ENCODE data around the gene FAT1.

FAT1 gene

DNA sequence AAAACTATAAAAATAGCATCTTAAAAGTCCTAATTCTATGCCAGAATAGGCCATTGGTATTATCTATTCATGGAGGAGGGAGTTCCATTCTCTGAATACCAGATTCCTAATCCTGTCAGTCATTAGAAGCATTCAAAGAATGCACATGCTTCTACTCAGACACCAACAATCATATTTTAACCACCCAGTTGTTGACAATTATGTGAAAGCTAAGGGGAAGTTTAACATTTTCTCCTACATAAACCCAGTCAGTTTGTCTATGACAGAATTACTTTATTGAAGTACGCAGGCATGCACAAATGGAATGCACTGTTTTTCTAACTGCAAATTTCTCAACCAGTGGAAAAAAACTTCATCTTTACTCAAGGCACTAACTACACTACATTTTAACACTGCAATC is 98.7 kb downstream of the FAT1 start:
- H3K36me3 ChIP-seq (ENCODE audit: insufficient read depth, low read length), result peaks cover 48% of the 10 kb centered on the region
- H3K4me1 ChIP-seq (ENCODE audit: control insufficient read depth, insufficient read depth, low read length), result peaks cover 41% of the 10 kb centered on the region
- H3K9me3 ChIP-seq (replicated peaks; ENCODE audit: low read length), result no peaks in the 10 kb centered on the region
- H3K27me3 ChIP-seq (ENCODE audit: control insufficient read depth, insufficient read depth, low read length), result no peaks in the 10 kb centered on the region
- no peak overlapping the region for H3K4me3 ChIP-seq (ENCODE audit: low read length)
- peak overlapping the region; percentile 64 for H3K9ac ChIP-seq (ENCODE audit: low read depth, low read length)
- H3K4me2 ChIP-seq (ENCODE audit: low read length), result peak overlapping the region; percentile 43

DNA sequence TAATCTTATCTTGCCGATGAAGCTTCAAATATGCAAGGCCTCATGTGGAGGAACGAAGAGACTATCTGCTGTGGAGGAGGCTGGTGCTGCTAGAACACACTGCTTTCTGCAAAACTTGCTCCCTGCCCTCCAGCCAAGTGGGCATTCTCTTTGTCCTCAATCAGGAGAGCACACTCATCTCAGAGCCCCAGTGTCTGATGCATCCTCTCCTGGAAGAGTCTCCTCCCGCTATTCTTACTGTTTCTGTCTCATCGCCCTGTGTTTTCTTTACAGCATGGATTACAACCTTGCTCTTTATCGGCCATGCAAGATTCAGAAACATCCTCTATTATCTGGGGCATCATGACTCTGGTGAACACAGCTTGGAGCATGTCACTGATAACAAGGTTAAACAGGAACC is 100.1 kb downstream of the FAT1 start:
- Histone ChIP-seq H3K9ac (ENCODE audit: low read depth, low read length) (no peak overlapping the region), H3K4me2 (ENCODE audit: low read length) (no peak overlapping the region), H3K4me3 (ENCODE audit: low read length) (no peak overlapping the region), H3K27me3 (ENCODE audit: control insufficient read depth, insufficient read depth, low read length) (no peaks in the 10 kb centered on the region), H3K4me1 (ENCODE audit: control insufficient read depth, insufficient read depth, low read length) (peaks cover 41% of the 10 kb centered on the region), H3K9me3 (replicated peaks; ENCODE audit: low read length) (no peaks in the 10 kb centered on the region), H3K36me3 (ENCODE audit: insufficient read depth, low read length) (peaks cover 59% of the 10 kb centered on the region)

DNA sequence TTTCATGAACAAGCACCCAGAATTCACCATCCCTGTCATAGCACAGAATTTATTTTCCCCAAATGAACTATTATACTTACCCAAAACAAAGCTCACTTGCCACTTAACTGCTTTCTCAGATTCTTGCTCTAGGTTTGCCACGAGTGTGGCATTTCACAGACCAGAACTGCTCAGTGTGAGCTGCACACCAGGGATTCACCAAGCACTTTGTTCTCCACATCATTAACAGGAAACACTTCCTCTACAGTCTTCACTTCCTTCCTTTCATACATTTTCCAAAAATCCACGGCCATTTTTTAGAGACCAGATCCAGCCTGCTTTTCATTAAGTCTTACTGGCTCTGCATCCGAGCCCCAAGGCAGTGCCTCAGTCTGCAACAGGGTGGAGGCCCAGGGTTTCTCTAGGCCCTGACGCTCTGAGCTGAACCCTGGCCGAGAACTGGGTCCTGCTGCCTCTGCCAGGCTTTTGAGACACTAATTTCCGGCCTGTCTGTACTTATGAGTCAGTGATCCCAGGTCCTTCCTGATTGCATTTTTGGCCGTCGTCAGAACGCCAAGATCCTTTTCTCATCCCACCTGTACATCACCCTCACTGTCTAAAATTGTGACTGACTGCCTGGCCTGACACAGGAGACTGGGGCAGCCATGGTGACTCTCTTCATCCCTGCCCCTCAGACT is 100.7 kb downstream of the FAT1 start:
- Histone ChIP-seq H3K9ac (ENCODE audit: low read depth, low read length) (peak overlapping the region; percentile 50), H3K36me3 (ENCODE audit: insufficient read depth, low read length) (peaks cover 59% of the 10 kb centered on the region), H3K27me3 (ENCODE audit: control insufficient read depth, insufficient read depth, low read length) (no peaks in the 10 kb centered on the region), H3K4me2 (ENCODE audit: low read length) (peak overlapping the region; percentile 29), H3K4me1 (ENCODE audit: control insufficient read depth, insufficient read depth, low read length) (peaks cover 41% of the 10 kb centered on the region), H3K4me3 (ENCODE audit: low read length) (no peak overlapping the region), H3K9me3 (replicated peaks; ENCODE audit: low read length) (no peaks in the 10 kb centered on the region)

DNA sequence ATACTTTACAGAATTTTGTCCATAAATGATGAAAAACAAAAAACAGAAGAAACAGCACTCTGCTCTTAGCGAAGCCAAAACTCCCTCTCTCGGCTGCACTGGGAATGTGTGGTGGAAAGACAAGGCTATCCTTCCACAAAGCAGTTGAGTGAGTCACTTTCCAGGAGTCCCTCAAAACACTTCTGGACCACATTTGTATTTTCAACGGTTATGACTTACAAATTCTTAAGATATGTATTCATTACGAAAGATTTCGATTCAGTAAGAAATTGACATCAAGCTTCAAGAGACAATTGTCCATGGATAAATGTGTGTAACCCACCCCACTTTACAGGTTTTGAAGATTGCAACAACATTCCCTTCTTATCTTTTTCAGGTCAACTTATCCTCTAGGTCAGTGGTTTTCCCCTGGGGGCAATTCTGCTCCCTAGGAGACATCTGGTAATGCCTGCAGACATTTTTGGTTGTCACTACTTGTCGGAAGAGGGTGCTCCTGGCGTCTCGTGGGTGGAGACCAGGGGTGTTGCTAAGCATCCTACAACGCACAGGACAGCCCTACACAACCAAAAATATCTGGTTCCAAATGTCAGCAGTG is 101.6 kb downstream of the FAT1 start:
- Histone ChIP-seq H3K27me3 (ENCODE audit: control insufficient read depth, insufficient read depth, low read length) (no peaks in the 10 kb centered on the region), H3K4me1 (ENCODE audit: control insufficient read depth, insufficient read depth, low read length) (peaks cover 41% of the 10 kb centered on the region), H3K4me2 (ENCODE audit: low read length) (peak overlapping the region; percentile 29), H3K36me3 (ENCODE audit: insufficient read depth, low read length) (peaks cover 56% of the 10 kb centered on the region), H3K9ac (ENCODE audit: low read depth, low read length) (peak overlapping the region; percentile 50), H3K4me3 (ENCODE audit: low read length) (peak overlapping the region; percentile 11), H3K9me3 (replicated peaks; ENCODE audit: low read length) (no peaks in the 10 kb centered on the region)

DNA sequence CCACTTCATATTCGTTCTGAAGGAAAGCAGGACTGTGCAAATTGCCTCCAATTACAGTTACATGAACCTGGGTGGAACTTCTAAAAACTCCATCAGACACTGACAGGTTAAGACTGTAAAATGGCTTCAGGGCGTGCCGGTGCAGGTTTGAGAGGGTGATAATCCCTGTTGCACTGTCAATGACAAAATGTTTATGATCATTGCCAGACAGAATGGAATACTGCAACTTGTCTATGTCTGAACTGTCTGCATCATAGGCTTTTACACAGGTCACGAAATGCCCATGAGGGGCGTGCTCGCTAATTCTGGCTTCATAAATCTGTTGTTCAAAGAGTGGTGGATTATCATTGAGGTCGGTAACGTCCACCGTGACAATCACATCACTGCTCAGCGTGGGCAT is 104.6 kb downstream of the FAT1 start:
- H3K27me3 ChIP-seq (ENCODE audit: control insufficient read depth, insufficient read depth, low read length), result no peaks in the 10 kb centered on the region
- H3K4me3 ChIP-seq (ENCODE audit: low read length), result no peak overlapping the region
- peaks cover 26% of the 10 kb centered on the region for H3K4me1 ChIP-seq (ENCODE audit: control insufficient read depth, insufficient read depth, low read length)
- peaks cover 76% of the 10 kb centered on the region for H3K36me3 ChIP-seq (ENCODE audit: insufficient read depth, low read length)
- no peaks in the 10 kb centered on the region for H3K9me3 ChIP-seq (replicated peaks; ENCODE audit: low read length)
- H3K4me2 ChIP-seq (ENCODE audit: low read length), result no peak overlapping the region
- no peak overlapping the region for H3K9ac ChIP-seq (ENCODE audit: low read depth, low read length)

DNA sequence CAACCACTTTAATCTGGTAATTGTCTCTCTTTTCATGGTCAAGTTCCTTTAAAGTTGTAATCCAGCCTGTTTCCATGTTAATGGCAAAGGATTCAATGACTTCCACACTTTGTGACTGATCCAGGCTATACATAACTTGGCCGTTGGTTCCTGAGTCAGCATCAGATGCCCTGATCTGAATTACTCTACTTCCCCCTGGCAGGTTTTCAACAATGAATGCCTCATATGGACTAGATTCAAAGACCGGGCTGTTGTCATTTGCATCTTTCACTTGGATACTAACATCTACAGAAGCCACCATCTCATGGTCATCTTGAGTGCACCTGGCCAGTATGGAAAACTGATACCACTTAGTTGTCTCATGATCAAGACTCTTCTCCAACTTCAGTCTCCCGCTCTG is 105.7 kb downstream of the FAT1 start:
- H3K27me3 ChIP-seq (ENCODE audit: control insufficient read depth, insufficient read depth, low read length), result no peaks in the 10 kb centered on the region
- H3K4me3 ChIP-seq (ENCODE audit: low read length), result no peak overlapping the region
- H3K9ac ChIP-seq (ENCODE audit: low read depth, low read length), result no peak overlapping the region
- peaks cover 77% of the 10 kb centered on the region for H3K36me3 ChIP-seq (ENCODE audit: insufficient read depth, low read length)
- H3K4me2 ChIP-seq (ENCODE audit: low read length), result no peak overlapping the region
- H3K9me3 ChIP-seq (replicated peaks; ENCODE audit: low read length), result no peaks in the 10 kb centered on the region
- peaks cover 14% of the 10 kb centered on the region for H3K4me1 ChIP-seq (ENCODE audit: control insufficient read depth, insufficient read depth, low read length)

DNA sequence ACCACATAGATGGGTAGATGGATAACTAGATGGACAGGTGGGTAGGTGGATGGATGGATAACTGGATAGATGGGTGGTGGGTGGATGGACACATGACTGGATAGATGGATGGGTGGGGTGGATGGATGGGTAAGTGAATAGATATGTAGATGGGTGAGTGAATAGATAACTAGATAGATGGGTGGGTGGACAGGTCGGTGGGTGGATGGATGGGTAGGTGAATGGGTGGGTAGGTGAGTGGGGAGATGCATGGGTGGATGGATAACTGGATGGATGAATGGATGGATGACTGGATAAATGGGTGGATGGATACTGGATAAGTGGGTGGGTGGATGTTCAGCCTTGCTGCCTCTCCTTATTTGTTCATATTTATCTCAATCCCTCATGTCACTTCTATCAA is 116.2 kb downstream of the FAT1 start:
- Histone ChIP-seq H3K9ac (ENCODE audit: low read depth, low read length) (no peak overlapping the region), H3K9me3 (replicated peaks; ENCODE audit: low read length) (no peaks in the 10 kb centered on the region), H3K4me1 (ENCODE audit: control insufficient read depth, insufficient read depth, low read length) (peaks cover 12% of the 10 kb centered on the region), H3K4me3 (ENCODE audit: low read length) (no peak overlapping the region), H3K4me2 (ENCODE audit: low read length) (no peak overlapping the region), H3K27me3 (ENCODE audit: control insufficient read depth, insufficient read depth, low read length) (no peaks in the 10 kb centered on the region), H3K36me3 (ENCODE audit: insufficient read depth, low read length) (peaks cover 77% of the 10 kb centered on the region)

DNA sequence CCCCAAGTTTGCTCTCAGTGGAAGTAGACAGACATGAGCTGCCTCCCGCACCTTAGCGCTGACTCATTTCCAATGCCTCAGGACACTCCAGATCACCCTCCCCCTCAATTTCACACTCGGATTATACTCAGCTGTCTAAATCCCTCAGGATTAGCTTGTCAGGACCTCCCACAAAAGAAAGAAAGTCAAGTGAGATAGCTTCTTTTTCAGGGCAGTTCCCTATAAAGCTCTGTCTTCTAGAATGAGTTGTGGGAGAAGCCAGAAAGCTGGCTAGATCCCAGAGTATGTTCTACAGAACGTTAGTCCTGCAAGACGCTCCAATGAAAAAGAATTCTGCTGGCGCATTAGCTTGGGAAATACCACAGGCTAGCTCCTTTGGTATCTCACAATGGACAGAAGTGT is 117.1 kb downstream of the FAT1 start:
- Histone ChIP-seq H3K36me3 (ENCODE audit: insufficient read depth, low read length) (peaks cover 81% of the 10 kb centered on the region), H3K4me2 (ENCODE audit: low read length) (no peak overlapping the region), H3K27me3 (ENCODE audit: control insufficient read depth, insufficient read depth, low read length) (no peaks in the 10 kb centered on the region), H3K4me3 (ENCODE audit: low read length) (no peak overlapping the region), H3K9ac (ENCODE audit: low read depth, low read length) (no peak overlapping the region), H3K9me3 (replicated peaks; ENCODE audit: low read length) (no peaks in the 10 kb centered on the region), H3K4me1 (ENCODE audit: control insufficient read depth, insufficient read depth, low read length) (peaks cover 12% of the 10 kb centered on the region)

DNA sequence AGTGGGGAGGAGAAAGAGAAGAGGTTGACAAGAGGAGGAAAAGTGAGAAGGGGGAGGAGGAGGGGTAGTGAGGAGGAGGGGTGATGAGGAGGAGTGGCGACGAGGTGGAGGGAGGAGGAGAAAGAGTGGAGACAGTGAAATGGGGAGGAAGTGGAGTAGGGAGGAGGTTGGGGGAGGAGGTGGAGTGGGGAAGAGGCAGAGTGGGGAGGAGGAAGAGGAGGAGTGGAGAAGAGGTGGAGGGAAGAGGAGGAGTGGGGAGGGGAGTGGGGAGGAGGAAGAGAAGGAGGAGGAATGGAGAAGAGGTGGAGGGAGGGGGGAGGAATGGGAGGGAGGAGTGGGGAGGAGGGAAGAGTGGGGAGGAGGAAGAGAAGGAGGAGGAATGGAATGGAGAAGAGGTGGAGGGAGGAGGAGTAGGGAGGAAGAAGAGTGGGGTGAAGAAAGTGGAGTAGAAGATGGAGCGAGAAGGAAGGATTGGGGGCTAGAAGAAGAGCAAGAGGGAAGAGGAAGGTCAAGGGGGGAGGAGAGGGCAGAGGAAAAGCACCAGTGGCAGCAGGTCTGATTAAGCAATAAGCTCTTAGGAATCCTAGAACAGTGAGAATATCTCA is 118.3 kb downstream of the FAT1 start:
- no peak overlapping the region for H3K4me2 ChIP-seq (ENCODE audit: low read length)
- no peak overlapping the region for H3K9ac ChIP-seq (ENCODE audit: low read depth, low read length)
- H3K27me3 ChIP-seq (ENCODE audit: control insufficient read depth, insufficient read depth, low read length), result no peaks in the 10 kb centered on the region
- no peak overlapping the region for H3K4me3 ChIP-seq (ENCODE audit: low read length)
- peaks cover 82% of the 10 kb centered on the region for H3K36me3 ChIP-seq (ENCODE audit: insufficient read depth, low read length)
- no peaks in the 10 kb centered on the region for H3K9me3 ChIP-seq (replicated peaks; ENCODE audit: low read length)
- H3K4me1 ChIP-seq (ENCODE audit: control insufficient read depth, insufficient read depth, low read length), result peaks cover 12% of the 10 kb centered on the region

DNA sequence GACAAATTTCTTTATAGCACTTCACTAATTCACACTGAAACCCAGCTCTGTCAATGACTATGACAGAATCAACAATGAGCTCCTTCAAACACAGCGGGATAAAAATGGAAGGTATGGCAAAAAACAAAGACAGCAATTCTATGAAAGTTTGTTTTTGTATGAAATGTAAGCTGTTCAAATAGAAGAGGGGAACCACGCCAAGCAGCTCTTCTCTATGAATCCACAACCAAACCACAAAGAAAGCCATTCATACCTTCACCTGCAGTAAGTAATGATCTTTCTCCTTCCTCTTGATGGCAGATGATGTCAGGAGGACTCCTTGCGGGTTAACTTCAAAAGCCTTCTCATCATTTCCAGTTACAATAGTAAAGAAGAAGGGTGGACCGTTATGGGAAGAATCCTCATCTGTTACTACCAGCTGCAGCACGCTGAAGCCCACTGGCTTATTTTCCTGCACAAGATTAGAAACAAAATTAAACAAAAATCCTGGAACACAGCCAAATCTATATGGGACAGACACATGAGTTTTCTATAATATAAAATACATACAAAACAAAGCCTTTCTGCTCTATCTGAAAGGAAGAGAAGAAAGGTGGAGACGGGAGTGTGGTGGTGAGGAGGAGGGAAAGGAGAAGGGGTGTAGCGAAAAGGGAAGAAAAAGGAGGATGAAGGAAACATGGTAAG is 119.4 kb downstream of the FAT1 start:
- H3K9ac ChIP-seq (ENCODE audit: low read depth, low read length), result no peak overlapping the region
- peaks cover 12% of the 10 kb centered on the region for H3K4me1 ChIP-seq (ENCODE audit: control insufficient read depth, insufficient read depth, low read length)
- H3K36me3 ChIP-seq (ENCODE audit: insufficient read depth, low read length), result peaks cover 88% of the 10 kb centered on the region
- no peaks in the 10 kb centered on the region for H3K27me3 ChIP-seq (ENCODE audit: control insufficient read depth, insufficient read depth, low read length)
- H3K4me3 ChIP-seq (ENCODE audit: low read length), result no peak overlapping the region
- H3K9me3 ChIP-seq (replicated peaks; ENCODE audit: low read length), result no peaks in the 10 kb centered on the region
- no peak overlapping the region for H3K4me2 ChIP-seq (ENCODE audit: low read length)

DNA sequence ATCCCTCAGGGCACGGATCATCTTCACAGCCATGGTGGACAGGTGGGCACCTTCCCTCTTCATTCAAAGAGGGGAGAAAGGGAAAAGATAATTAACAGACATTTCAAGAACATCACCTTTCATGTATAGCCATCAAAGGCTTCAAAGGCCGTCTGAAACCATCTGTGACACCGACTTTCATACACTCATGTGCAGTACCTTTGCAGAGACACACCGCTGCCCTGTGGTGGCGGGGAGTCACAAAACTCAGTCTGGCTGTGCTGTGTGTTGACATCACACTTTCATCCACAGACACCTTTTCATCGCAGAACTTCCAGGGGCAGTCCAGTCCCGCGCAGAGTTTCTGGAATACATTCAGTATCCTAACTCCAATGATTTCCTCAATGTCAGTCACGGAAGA is 120.7 kb downstream of the FAT1 start:
- peaks cover 88% of the 10 kb centered on the region for H3K36me3 ChIP-seq (ENCODE audit: insufficient read depth, low read length)
- peaks cover 12% of the 10 kb centered on the region for H3K4me1 ChIP-seq (ENCODE audit: control insufficient read depth, insufficient read depth, low read length)
- no peak overlapping the region for H3K4me2 ChIP-seq (ENCODE audit: low read length)

More for the DNA sequence above, 120.7 kb downstream of the FAT1 start:
- Histone ChIP-seq H3K9me3 (replicated peaks; ENCODE audit: low read length) (no peaks in the 10 kb centered on the region), H3K4me3 (ENCODE audit: low read length) (no peak overlapping the region), H3K27me3 (ENCODE audit: control insufficient read depth, insufficient read depth, low read length) (no peaks in the 10 kb centered on the region), H3K9ac (ENCODE audit: low read depth, low read length) (no peak overlapping the region)

Measured in skeletal muscle satellite cell (primary cell).